Smooth muscle cell (in vitro differentiated cells): Measurements from ENCODE around the gene EME2. TPM values are rescaled to one million over a fixed set of nuclear protein-coding genes. Genes with fewer than 3 reads are reported as not detected.
A peak's percentile ranks its signal among the peaks of the same experiment; 100 is the strongest.

ENCODE experiments used
- microRNA-seq: library from miRNA; unstranded; fragments of <30 nt; microRNA quantifications from one replicate; pipeline ENCODE4, GENCODE V29; 2016; ENCODE audit warnings: borderline number of aligned reads
- polyA plus RNA-seq: library from polyadenylated mRNA; unstranded; fragments of >200 nt; fragmentation: Nextera tagmentation; extraction: Ambion mirVana; gene quantifications from 2 replicates; pipeline ENCODE4 v1.2.1, GENCODE V29; 2016
- small RNA-seq: library from RNA; depleted of rRNA; stranded (forward); fragments of <200 nt; gene quantifications from one replicate; pipeline ENCODE3, GENCODE V24; 2014
- total RNA-seq: library from RNA; depleted of rRNA; stranded (reverse); fragments of >200 nt; gene quantifications from 2 replicates; pipeline ENCODE4 v1.2.3, GENCODE V29; 2014

The EME2 gene
- total and polyA plus RNA-seq, 2 experiments from 2014 or later, result 3.6 to 3.8 TPM

Small RNAs within 50 kb of the gene (microRNA-seq; reads per million reads assigned to microRNA genes)
- 19.9 reads per million, percentile 27 among the genes with 10 or more reads in this experiment for gene MIR3177

Small RNAs within 50 kb of the gene (small RNA-seq; reads per million reads assigned to genes)
- 0.50 reads per million, percentile 17 among the genes with 10 or more reads in this experiment for gene MIR3177

Other genes with a start within 250 kb of the EME2 start
- gene TMEM204, start 239.1 kb upstream of the EME2 start, total RNA-seq, result 0.31 and 0.90 TPM in 2 replicates
- gene TMEM204, start 239.1 kb upstream of the EME2 start, polyA plus RNA-seq, result 3.0 and 4.2 TPM in 2 replicates
- gene IFT140, start 160.7 kb upstream of the EME2 start, total RNA-seq, result 24.8 and 30.0 TPM in 2 replicates
- gene IFT140, start 160.7 kb upstream of the EME2 start, polyA plus RNA-seq, result 17.2 and 24.1 TPM in 2 replicates
- gene CRAMP1, start 160.4 kb upstream of the EME2 start, total RNA-seq, result 7.3 and 16.5 TPM in 2 replicates
- gene CRAMP1, start 160.4 kb upstream of the EME2 start, polyA plus RNA-seq, result 6.3 and 7.9 TPM in 2 replicates
- 28.6 and 33.4 TPM in 2 replicates for gene JPT2, start 94.5 kb upstream of the EME2 start, total RNA-seq
- gene JPT2, start 94.5 kb upstream of the EME2 start, polyA plus RNA-seq, result 7.2 and 11.2 TPM in 2 replicates
- gene MAPK8IP3, start 66.6 kb upstream of the EME2 start, total RNA-seq, result 36.2 and 43.6 TPM in 2 replicates
- 47.8 and 69.2 TPM in 2 replicates for gene MAPK8IP3, start 66.6 kb upstream of the EME2 start, polyA plus RNA-seq
- gene NME3, start 1.3 kb upstream of the EME2 start, total RNA-seq, result 38.0 and 56.7 TPM in 2 replicates
- 85.4 and 94.3 TPM in 2 replicates for gene NME3, start 1.3 kb upstream of the EME2 start, polyA plus RNA-seq
- 56.7 and 62.9 TPM in 2 replicates for gene MRPS34, start 324 bp downstream of the EME2 start, total RNA-seq
- gene MRPS34, start 324 bp downstream of the EME2 start, polyA plus RNA-seq, result 111 and 122 TPM in 2 replicates
- 23.0 and 25.1 TPM in 2 replicates for gene SPSB3, start 9.8 kb downstream of the EME2 start, total RNA-seq
- 49.8 and 60.3 TPM in 2 replicates for gene SPSB3, start 9.8 kb downstream of the EME2 start, polyA plus RNA-seq
- 32.9 and 48.0 TPM in 2 replicates for gene NUBP2, start 10.2 kb downstream of the EME2 start, total RNA-seq
- 80.8 and 86.7 TPM in 2 replicates for gene NUBP2, start 10.2 kb downstream of the EME2 start, polyA plus RNA-seq
- 0.58 TPM in 1 of 2 replicates, not detected in the other for gene IGFALS, start 20.9 kb downstream of the EME2 start, total RNA-seq
- 0.45 TPM in 1 of 2 replicates, not detected in the other for gene IGFALS, start 20.9 kb downstream of the EME2 start, polyA plus RNA-seq
- 20.7 and 20.9 TPM in 2 replicates for gene HAGH, start 54.0 kb downstream of the EME2 start, total RNA-seq
- 42.6 and 43.0 TPM in 2 replicates for gene HAGH, start 54.0 kb downstream of the EME2 start, polyA plus RNA-seq
- gene FAHD1, start 54.4 kb downstream of the EME2 start, total RNA-seq, result 25.0 and 32.4 TPM in 2 replicates
- gene FAHD1, start 54.4 kb downstream of the EME2 start, polyA plus RNA-seq, result 32.4 and 32.8 TPM in 2 replicates
- 0.18 and 0.22 TPM in 2 replicates for gene MEIOB, start 99.4 kb downstream of the EME2 start, total RNA-seq
- gene MEIOB, start 99.4 kb downstream of the EME2 start, polyA plus RNA-seq, result 1.7 TPM in 1 of 2 replicates, not detected in the other
- not detected in 2 replicates for gene HS3ST6, start 145.6 kb downstream of the EME2 start, total RNA-seq
- not detected in 2 replicates for gene HS3ST6, start 145.6 kb downstream of the EME2 start, polyA plus RNA-seq
- 9.4 and 9.9 TPM in 2 replicates for gene MSRB1, start 170.4 kb downstream of the EME2 start, total RNA-seq
- 21.8 TPM in 2 replicates for gene MSRB1, start 170.4 kb downstream of the EME2 start, polyA plus RNA-seq
- gene RPL3L, start 181.9 kb downstream of the EME2 start, total RNA-seq, result not detected in 2 replicates
- 0.21 TPM in 1 of 2 replicates, not detected in the other for gene RPL3L, start 181.9 kb downstream of the EME2 start, polyA plus RNA-seq
- 125 and 176 TPM in 2 replicates for gene NDUFB10, start 186.7 kb downstream of the EME2 start, total RNA-seq
- gene NDUFB10, start 186.7 kb downstream of the EME2 start, polyA plus RNA-seq, result 278 and 295 TPM in 2 replicates
- 2,263 and 2,576 TPM in 2 replicates for gene RPS2, start 192.0 kb downstream of the EME2 start, total RNA-seq
- 2,041 and 2,061 TPM in 2 replicates for gene RPS2, start 192.0 kb downstream of the EME2 start, polyA plus RNA-seq
- not detected in 2 replicates for gene RNF151, start 194.0 kb downstream of the EME2 start, total RNA-seq
- not detected in 2 replicates for gene RNF151, start 194.0 kb downstream of the EME2 start, polyA plus RNA-seq
- 25.8 and 28.5 TPM in 2 replicates for gene TBL3, start 199.2 kb downstream of the EME2 start, total RNA-seq
- gene TBL3, start 199.2 kb downstream of the EME2 start, polyA plus RNA-seq, result 62.0 and 81.7 TPM in 2 replicates
- gene NOXO1, start 208.7 kb downstream of the EME2 start, total RNA-seq, result 0.13 TPM in 1 of 2 replicates, not detected in the other
- 0.35 and 1.7 TPM in 2 replicates for gene NOXO1, start 208.7 kb downstream of the EME2 start, polyA plus RNA-seq
- 12.1 and 15.1 TPM in 2 replicates for gene GFER, start 211.4 kb downstream of the EME2 start, total RNA-seq
- gene GFER, start 211.4 kb downstream of the EME2 start, polyA plus RNA-seq, result 33.5 and 41.2 TPM in 2 replicates
- gene SYNGR3, start 217.2 kb downstream of the EME2 start, total RNA-seq, result 3.0 and 4.4 TPM in 2 replicates
- 8.7 and 16.8 TPM in 2 replicates for gene SYNGR3, start 217.2 kb downstream of the EME2 start, polyA plus RNA-seq
- gene ZNF598, start 237.0 kb downstream of the EME2 start, total RNA-seq, result 23.2 and 27.2 TPM in 2 replicates
- gene ZNF598, start 237.0 kb downstream of the EME2 start, polyA plus RNA-seq, result 27.9 and 32.7 TPM in 2 replicates
- 13.1 and 30.9 TPM in 2 replicates for gene NPW, start 247.0 kb downstream of the EME2 start, total RNA-seq
- 185 and 193 TPM in 2 replicates for gene NPW, start 247.0 kb downstream of the EME2 start, polyA plus RNA-seq